Fibroblast of lung (primary cell): ENCODE measurements around the gene QSOX1. TPM values are rescaled to one million over a fixed set of nuclear protein-coding genes. Genes with fewer than 3 reads are reported as not detected.

Source experiments
- DNase-seq, 2 donors: peaks; one replicate each; pipeline versions ENCODE4 v3.0.0 to v3.0.0-alpha.2; 2010; ENCODE audit warnings: low read depth in 2 of 2
- H2AFZ ChIP-seq: 2 replicates; pipeline ENCODE4 v1.5.1; 2012; ENCODE audit warnings: low read length, control low read depth, inconsistent platforms
- H3K27ac ChIP-seq: 2 replicates; pipeline ENCODE4 v1.5.1; 2011; ENCODE audit warnings: low read length, control low read depth; ENCODE audit not compliant: insufficient read depth
- H3K27me3 ChIP-seq: 2 replicates; pipeline ENCODE4 v1.5.1; 2011; ENCODE audit warnings: mild to moderate bottlenecking, low read length; ENCODE audit not compliant: control insufficient read depth, insufficient read depth
- H3K36me3 ChIP-seq: 2 replicates; pipeline ENCODE4 v1.5.1; 2011; ENCODE audit warnings: low read length; ENCODE audit not compliant: control insufficient read depth, insufficient read depth
- H3K4me1 ChIP-seq: 2 replicates; pipeline ENCODE4 v1.5.1; 2011; ENCODE audit warnings: low read length; ENCODE audit not compliant: control insufficient read depth, insufficient read depth; ENCODE audit errors: extremely low read depth
- H3K4me2 ChIP-seq: 2 replicates; pipeline ENCODE4 v1.5.1; 2011; ENCODE audit warnings: low read length, control low read depth; ENCODE audit not compliant: insufficient read depth; ENCODE audit errors: extremely low read depth
- H3K4me3 ChIP-seq, 4 experiments: fragments of 200-600 bp in 1 of 4; sonication (generic) in 1 of 4; replicated peaks in 1 of 4; 2 replicates each; pipeline ENCODE4 v1.5.1; 2011 to 2016; ENCODE audit warnings: low read length in 4 of 4, low read depth in 3 of 4, mild to moderate bottlenecking in 3 of 4, control low read depth in 2 of 4, inconsistent platforms in 1 of 4, mixed read lengths in 1 of 4; ENCODE audit not compliant: insufficient read depth in 1 of 4; ENCODE audit errors: control extremely low read depth in 1 of 4
- H3K79me2 ChIP-seq: 2 replicates; pipeline ENCODE4 v1.5.1; 2012; ENCODE audit warnings: mild to moderate bottlenecking, low read length, inconsistent platforms; ENCODE audit not compliant: control insufficient read depth, insufficient read depth
- H3K9ac ChIP-seq: 2 replicates; pipeline ENCODE4 v1.5.1; 2011; ENCODE audit warnings: mild to moderate bottlenecking, low read length, control low read depth; ENCODE audit not compliant: insufficient read depth
- H3K9me3 ChIP-seq: 2 replicates; pipeline ENCODE4 v1.5.1; 2012; ENCODE audit warnings: low read depth, low read length; ENCODE audit not compliant: control insufficient read depth, insufficient read depth
- H4K20me1 ChIP-seq: 2 replicates; pipeline ENCODE4 v1.5.1; 2011; ENCODE audit warnings: low read length; ENCODE audit not compliant: control insufficient read depth, insufficient read depth; ENCODE audit errors: extremely low read depth
- EZH2 ChIP-seq: IDR thresholded peaks from 2 replicates; pipeline ENCODE4 v1.5.1; 2012; ENCODE audit warnings: low read length, control low read depth, mild to moderate bottlenecking; ENCODE audit errors: missing control alignments
- polyA plus RNA-seq, 2 donors: library from polyadenylated mRNA; depleted of rRNA in 1 of 2; stranded (reverse) in 1 of 2; unstranded in 1 of 2; fragments of >200 nt; gene quantifications; 2 replicates each; pipeline ENCODE4 v1.2.1, GENCODE V29; 2011 to 2012; ENCODE audit warnings: missing spikeins in 1 of 2
- total RNA-seq: library from RNA; depleted of rRNA; stranded (reverse); fragments of >200 nt; gene quantifications from 2 replicates; pipeline ENCODE4 v1.2.1, GENCODE V29; 2014
- TF ChIP-seq, protein P1 (sequence below), 2 donors: IDR thresholded peaks in 1 of 2; conservative IDR thresholded peaks in 1 of 2; 1 replicate in 1 of 2; 2 replicates in 1 of 2; pipeline ENCODE4 v1.5.1; 2011 to 2012; ENCODE audit warnings: low read length in 2 of 2, control low read depth in 1 of 2, inconsistent platforms in 1 of 2, low read depth in 1 of 2, mild to moderate bottlenecking in 1 of 2

The QSOX1 gene
- total and polyA plus RNA-seq, 2 donors (not counting 1 experiment from before 2014, with no cell fraction given) = 799 to 1,312 TPM

DNA sequence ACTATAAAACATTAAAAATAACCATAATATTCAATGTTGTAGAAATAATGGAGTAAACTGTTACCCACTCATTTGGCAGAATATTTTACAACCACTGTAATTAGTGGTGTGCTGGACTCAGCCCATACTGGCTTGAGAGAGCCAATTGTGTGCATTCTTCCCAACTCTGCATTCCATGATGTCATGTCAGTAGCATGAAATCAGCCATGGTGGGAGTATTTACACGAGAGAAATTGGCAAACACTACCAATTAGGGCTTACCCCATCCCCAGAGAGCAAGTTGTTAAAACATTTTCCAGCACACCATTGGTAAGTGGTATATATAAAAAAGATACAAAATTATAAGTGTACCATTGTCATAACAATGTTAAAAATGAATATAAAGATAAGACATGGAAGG is 19.1 kb upstream of the QSOX1 start:
- H3K27ac ChIP-seq = no peak overlapping the region
- H3K36me3 ChIP-seq = no peaks in the 10 kb centered on the region
- TF ChIP-seq EZH2 = no peak
- TF ChIP-seq, protein P1, sequence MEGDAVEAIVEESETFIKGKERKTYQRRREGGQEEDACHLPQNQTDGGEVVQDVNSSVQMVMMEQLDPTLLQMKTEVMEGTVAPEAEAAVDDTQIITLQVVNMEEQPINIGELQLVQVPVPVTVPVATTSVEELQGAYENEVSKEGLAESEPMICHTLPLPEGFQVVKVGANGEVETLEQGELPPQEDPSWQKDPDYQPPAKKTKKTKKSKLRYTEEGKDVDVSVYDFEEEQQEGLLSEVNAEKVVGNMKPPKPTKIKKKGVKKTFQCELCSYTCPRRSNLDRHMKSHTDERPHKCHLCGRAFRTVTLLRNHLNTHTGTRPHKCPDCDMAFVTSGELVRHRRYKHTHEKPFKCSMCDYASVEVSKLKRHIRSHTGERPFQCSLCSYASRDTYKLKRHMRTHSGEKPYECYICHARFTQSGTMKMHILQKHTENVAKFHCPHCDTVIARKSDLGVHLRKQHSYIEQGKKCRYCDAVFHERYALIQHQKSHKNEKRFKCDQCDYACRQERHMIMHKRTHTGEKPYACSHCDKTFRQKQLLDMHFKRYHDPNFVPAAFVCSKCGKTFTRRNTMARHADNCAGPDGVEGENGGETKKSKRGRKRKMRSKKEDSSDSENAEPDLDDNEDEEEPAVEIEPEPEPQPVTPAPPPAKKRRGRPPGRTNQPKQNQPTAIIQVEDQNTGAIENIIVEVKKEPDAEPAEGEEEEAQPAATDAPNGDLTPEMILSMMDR (conservative IDR thresholded peaks at IDR 0.05 in 1 of 2, IDR thresholded peaks at IDR 0.05 in 1 of 2; ENCODE audit: low read depth in 1 of 2, low read length in 2 of 2) = no peak
- peak in 1 of 2 donors; percentile 25 for DNase-seq
- no peaks in the 10 kb centered on the region for H4K20me1 ChIP-seq
- no peak overlapping the region for H2AFZ ChIP-seq
- peaks cover 7% of the 10 kb centered on the region for H3K4me1 ChIP-seq
- no peak overlapping the region for H3K4me3 ChIP-seq
- no peaks in the 10 kb centered on the region for H3K27me3 ChIP-seq
- no peak overlapping the region for H3K4me2 ChIP-seq
- H3K79me2 ChIP-seq = no peaks in the 10 kb centered on the region
- no peaks in the 10 kb centered on the region for H3K9me3 ChIP-seq
- no peak overlapping the region for H3K9ac ChIP-seq

DNA sequence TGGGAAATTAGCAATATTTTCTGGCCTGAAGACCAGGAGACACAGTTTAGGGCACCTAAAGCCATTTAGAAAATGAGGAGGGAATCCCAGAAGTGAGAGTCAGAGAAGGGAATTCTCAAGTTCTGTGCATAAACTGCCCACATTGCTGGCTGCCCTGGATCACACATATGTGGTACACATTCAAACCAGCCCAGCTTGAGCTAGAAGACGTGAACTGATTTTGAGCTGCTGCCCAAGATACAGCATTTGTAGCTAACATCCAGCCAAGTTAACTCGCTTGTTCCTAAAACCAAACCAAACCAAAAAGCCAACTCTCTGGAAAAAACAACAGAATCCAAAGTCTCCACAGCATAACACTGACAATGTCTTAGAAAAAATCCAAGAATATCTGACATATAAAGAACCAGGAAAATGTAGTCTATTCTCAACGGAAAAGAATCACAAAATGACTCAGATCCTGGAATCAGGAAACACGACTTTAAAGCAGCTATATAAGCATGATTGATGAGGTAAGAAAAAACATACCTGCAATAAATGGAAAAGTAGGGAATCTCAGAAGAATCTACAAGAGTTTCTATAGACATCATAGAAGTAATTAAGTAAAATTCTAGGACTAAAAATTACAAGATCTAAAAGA is 18.2 kb upstream of the QSOX1 start:
- Histone ChIP-seq H3K9ac (no peak overlapping the region), H3K79me2 (no peaks in the 10 kb centered on the region), H3K4me2 (no peak overlapping the region), H3K27me3 (no peaks in the 10 kb centered on the region), H4K20me1 (no peaks in the 10 kb centered on the region), H3K9me3 (no peaks in the 10 kb centered on the region), H2AFZ (peak overlapping the region; percentile 61), H3K4me1 (peaks cover 7% of the 10 kb centered on the region), H3K4me3 (no peak overlapping the region), H3K36me3 (no peaks in the 10 kb centered on the region), H3K27ac (no peak overlapping the region)
- peak in 1 of 2 donors; percentile 38 for DNase-seq
- TF ChIP-seq, protein P1 (conservative IDR thresholded peaks at IDR 0.05 in 1 of 2, IDR thresholded peaks at IDR 0.05 in 1 of 2; ENCODE audit: low read depth in 1 of 2, low read length in 2 of 2) = no peak
- TF ChIP-seq EZH2 = no peak

DNA sequence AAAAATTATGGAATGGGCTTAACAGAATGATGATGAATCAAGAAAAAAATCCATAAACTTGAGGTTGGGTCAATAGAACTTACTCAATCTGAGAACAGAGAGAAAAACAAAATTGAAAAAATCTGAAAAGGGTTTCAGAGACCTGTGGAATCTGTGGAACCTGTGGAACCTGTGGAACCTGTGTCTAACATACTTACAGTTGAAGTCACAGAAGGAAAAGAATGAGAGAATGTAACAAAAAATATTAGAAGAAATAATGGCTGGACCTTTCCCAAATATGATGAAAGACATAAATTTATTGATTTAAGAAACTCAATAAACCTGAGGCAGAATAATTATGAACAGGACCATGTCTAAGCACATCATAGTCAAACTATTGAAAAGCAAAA is 17.7 kb upstream of the QSOX1 start:
- H3K27me3 ChIP-seq = no peaks in the 10 kb centered on the region
- no peak overlapping the region for H3K27ac ChIP-seq
- H3K9me3 ChIP-seq = no peaks in the 10 kb centered on the region
- peaks cover 4% of the 10 kb centered on the region for H3K4me1 ChIP-seq
- no peaks in the 10 kb centered on the region for H3K36me3 ChIP-seq
- no peak overlapping the region for H3K4me2 ChIP-seq
- no peak for DNase-seq
- H4K20me1 ChIP-seq = no peaks in the 10 kb centered on the region
- no peaks in the 10 kb centered on the region for H3K79me2 ChIP-seq
- H3K9ac ChIP-seq = no peak overlapping the region
- H2AFZ ChIP-seq = no peak overlapping the region
- no peak for TF ChIP-seq EZH2
- TF ChIP-seq, protein P1 (conservative IDR thresholded peaks at IDR 0.05 in 1 of 2, IDR thresholded peaks at IDR 0.05 in 1 of 2; ENCODE audit: low read depth in 1 of 2, low read length in 2 of 2) = no peak
- no peak overlapping the region for H3K4me3 ChIP-seq
